SK-N-SH (cell line): Measurements from ENCODE around the gene UFC1. TPM values are rescaled to one million over a fixed set of nuclear protein-coding genes. Genes with fewer than 3 reads are reported as not detected.

Source experiments
- CTCF ChIA-PET: fragments of 300-600, 350-600 bp; formaldehyde crosslinking; extraction: SDS; loops from one replicate; lab custom pipeline; 2021; lab: Yijun Ruan, JAX
- POLR2A ChIA-PET: fragments of 350-600 bp; sonication (Branson Sonifier 250); formaldehyde crosslinking; extraction: SDS; loops from one replicate; lab custom pipeline; 2020; ENCODE audit warnings: antibody characterized with exemption, inconsistent platforms; lab: Yijun Ruan, JAX
- DNase-seq: peaks from one replicate; pipeline ENCODE4 v3.0.0; 2012
- H2AFZ ChIP-seq: fragments of 200-600 bp; sonication (generic); 2 replicates; pipeline ENCODE4 v1.8.1; 2016; ENCODE audit warnings: antibody characterized with exemption, mild to moderate bottlenecking, low read depth
- H3F3A ChIP-seq: fragments of 200-600 bp; sonication (generic); replicated peaks from 2 replicates; pipeline ENCODE3; 2016; ENCODE audit warnings: antibody characterized with exemption, mild to moderate bottlenecking; ENCODE audit not compliant: insufficient read depth
- H3K27ac ChIP-seq, 2 experiments: fragments of 200-500 bp in 1 of 2; fragments of 200-600 bp in 1 of 2; sonication (Bioruptor generic) in 1 of 2; sonication (generic), shearing (Covaris generic) in 1 of 2; 2 replicates each; pipeline versions ENCODE4 v1.5.1 to v1.6.1; 2014 to 2016; ENCODE audit warnings: low read depth in 2 of 2, inconsistent platforms in 1 of 2, low read length in 1 of 2, mild to moderate bottlenecking in 1 of 2, mixed read lengths in 1 of 2
- H3K27me3 ChIP-seq: fragments of 200-600 bp; sonication (generic), shearing (Covaris generic); 2 replicates; pipeline ENCODE4 v1.6.1; 2016; ENCODE audit warnings: mixed run types; ENCODE audit not compliant: insufficient read depth
- H3K36me3 ChIP-seq, 2 experiments: fragments of 200-500 bp in 1 of 2; fragments of 200-600 bp in 1 of 2; sonication (Bioruptor generic) in 1 of 2; sonication (generic) in 1 of 2; replicated peaks in 1 of 2; 2 replicates each; pipeline versions ENCODE3 to v1.5.1; 2014 to 2016; ENCODE audit warnings: low read length in 1 of 2, mild to moderate bottlenecking in 1 of 2; ENCODE audit not compliant: insufficient read depth in 2 of 2, control insufficient read depth in 1 of 2
- H3K4me1 ChIP-seq, 2 experiments: fragments of 200-500 bp in 1 of 2; fragments of 200-600 bp in 1 of 2; sonication (Bioruptor generic) in 1 of 2; sonication (generic), shearing (Covaris generic) in 1 of 2; 2 replicates each; pipeline versions ENCODE4 v1.5.1 to v1.6.1; 2014 to 2016; ENCODE audit warnings: low read depth in 1 of 2, low read length in 1 of 2, mixed run types in 1 of 2; ENCODE audit not compliant: insufficient read depth in 2 of 2, control insufficient read depth in 1 of 2
- H3K4me2 ChIP-seq: fragments of 200-600 bp; sonication (generic), shearing (Covaris generic); 2 replicates; pipeline ENCODE4 v1.6.1; 2017; ENCODE audit warnings: mixed run types
- H3K4me3 ChIP-seq, 2 experiments: fragments of 200-500 bp in 1 of 2; fragments of 200-600 bp in 1 of 2; sonication (Bioruptor generic) in 1 of 2; sonication (generic), shearing (Covaris generic) in 1 of 2; 2 replicates each; pipeline versions ENCODE4 v1.5.1 to v1.8.1; 2014 to 2016; ENCODE audit warnings: low read depth in 2 of 2, inconsistent platforms in 1 of 2, low read length in 1 of 2, mild to moderate bottlenecking in 1 of 2, mixed read lengths in 1 of 2, moderate library complexity in 1 of 2
- H3K79me2 ChIP-seq: fragments of 200-600 bp; sonication (generic); 2 replicates; pipeline ENCODE4 v1.8.1; 2017; ENCODE audit warnings: mild to moderate bottlenecking; ENCODE audit not compliant: insufficient read depth
- H3K9ac ChIP-seq: fragments of 200-600 bp; sonication (generic); 2 replicates; pipeline ENCODE4 v1.6.1; 2017; ENCODE audit warnings: mixed run types
- H3K9me2 ChIP-seq: fragments of 200-600 bp; sonication (generic); 2 replicates; pipeline ENCODE4 v1.6.1; 2017; ENCODE audit warnings: mixed run types
- H3K9me3 ChIP-seq: fragments of 200-600 bp; sonication (generic); 2 replicates; pipeline ENCODE4 v1.6.1; 2017; ENCODE audit warnings: mixed run types, mild to moderate bottlenecking, moderate library complexity
- H4K20me1 ChIP-seq: fragments of 200-600 bp; sonication (generic); 2 replicates; pipeline ENCODE4 v1.6.1; 2017; ENCODE audit warnings: mild to moderate bottlenecking, mixed run types; ENCODE audit not compliant: insufficient read depth
- CHD2 ChIP-seq: fragments of 150-350 bp; IDR thresholded peaks from 2 replicates; pipeline ENCODE4 v1.6.1; 2018; ENCODE audit warnings: low read length; ENCODE audit not compliant: partially characterized antibody
- CTCF ChIP-seq: fragments of 200-600 bp; sonication (generic); IDR thresholded peaks from 2 replicates; pipeline ENCODE4 v1.6.1; 2017; ENCODE audit warnings: antibody characterized with exemption, mild to moderate bottlenecking, moderate library complexity
- ELF1 ChIP-seq: IDR thresholded peaks from 2 replicates; pipeline ENCODE4 v1.4.0; 2012
- EP300 ChIP-seq, 2 experiments: IDR thresholded peaks; 2 replicates each; pipeline versions ENCODE4 v1.4.0 to v1.6.1; 2012; ENCODE audit warnings: borderline replicate concordance in 1 of 2, low read depth in 1 of 2, low read length in 1 of 2
- EZH2phosphoT487 ChIP-seq: fragments of 200-600 bp; sonication (generic); IDR thresholded peaks from 2 replicates; pipeline ENCODE4 v1.6.1; 2017; ENCODE audit warnings: low read depth, mixed run types, mild to moderate bottlenecking, antibody characterized with exemption, moderate library complexity, borderline replicate concordance
- FOSL2 ChIP-seq: IDR thresholded peaks from 2 replicates; pipeline ENCODE4 v1.4.0; 2012; ENCODE audit warnings: low read depth, mild to moderate bottlenecking, moderate library complexity, borderline replicate concordance
- FOXJ3 ChIP-seq: sonication (generic); formaldehyde crosslinking; IDR thresholded peaks from 2 replicates; pipeline ENCODE4 v1.5.1; 2020; ENCODE audit warnings: mild to moderate bottlenecking, missing genetic modification reagents
- FOXM1 ChIP-seq: IDR thresholded peaks from 2 replicates; pipeline ENCODE4 v1.4.0; 2012; ENCODE audit warnings: low read depth, mild to moderate bottlenecking
- GATA2 ChIP-seq: sonication (generic); formaldehyde crosslinking; IDR thresholded peaks from 2 replicates; pipeline ENCODE4 v1.5.0; 2020; ENCODE audit warnings: mild to moderate bottlenecking, missing genetic modification reagents
- IRF3 ChIP-seq: fragments of 150-350 bp; IDR thresholded peaks from 2 replicates; pipeline ENCODE4 v1.6.1; 2016; ENCODE audit warnings: mild to moderate bottlenecking, low read depth, low read length
- MXI1 ChIP-seq: IDR thresholded peaks from 2 replicates; pipeline ENCODE4 v1.6.1; 2012; ENCODE audit warnings: mild to moderate bottlenecking, low read depth, low read length, improper control_type of control experiment
- NFIC ChIP-seq: IDR thresholded peaks from 2 replicates; pipeline ENCODE4 v1.4.0; 2012; ENCODE audit warnings: borderline replicate concordance
- PBX3 ChIP-seq: IDR thresholded peaks from 2 replicates; pipeline ENCODE4; 2012
- RAD21 ChIP-seq: IDR thresholded peaks from 2 replicates; pipeline ENCODE4 v1.6.1; 2012; ENCODE audit warnings: mild to moderate bottlenecking, low read length
- REST ChIP-seq: IDR thresholded peaks from 2 replicates; pipeline ENCODE4 v1.6.1; 2012; ENCODE audit warnings: mild to moderate bottlenecking, low read depth, low read length, moderate library complexity
- RFX5 ChIP-seq: IDR thresholded peaks from 2 replicates; pipeline ENCODE4 v1.6.1; 2012; ENCODE audit warnings: mild to moderate bottlenecking, improper control_type of control experiment, low read length
- RXRA ChIP-seq: IDR thresholded peaks from 2 replicates; pipeline ENCODE4 v1.4.0; 2012; ENCODE audit warnings: low read depth, mild to moderate bottlenecking, borderline replicate concordance
- SIN3A ChIP-seq: IDR thresholded peaks from 2 replicates; pipeline ENCODE4 v1.6.1; 2012; ENCODE audit warnings: low read depth, mild to moderate bottlenecking, low read length, moderate library complexity, borderline replicate concordance
- SMC3 ChIP-seq: IDR thresholded peaks from 2 replicates; pipeline ENCODE4 v1.6.1; 2012; ENCODE audit warnings: low read depth, low read length, improper control_type of control experiment
- TAF1 ChIP-seq: IDR thresholded peaks from 2 replicates; pipeline ENCODE4 v1.6.1; 2012; ENCODE audit warnings: low read depth, mild to moderate bottlenecking, low read length, moderate library complexity, borderline replicate concordance
- TCF12 ChIP-seq: IDR thresholded peaks from 2 replicates; pipeline ENCODE4 v1.4.0; 2012
- YY1 ChIP-seq: IDR thresholded peaks from 2 replicates; pipeline ENCODE4 v1.4.0; 2012; ENCODE audit warnings: low read depth, mild to moderate bottlenecking
- WGBS: methylation state at CpG from one replicate; pipeline ENCODE4 v1.1.6; 2017; ENCODE audit warnings: low lambda C conversion rate; 5-methylcytosine and 5-hydroxymethylcytosine counted together
- polyA plus RNA-seq, 3 experiments: library from polyadenylated mRNA; depleted of rRNA; stranded (reverse); fragments of >200 nt; gene quantifications; 2 replicates each; pipeline ENCODE4 v1.2.3, GENCODE V29; 2012

Gene UFC1
- polyA plus RNA-seq, 1 of the 3 experiments (the other 2 are of a cell fraction) = 150 TPM

- no peak for TF ChIP-seq EZH2phosphoT487
- TF ChIP-seq, all 33 proteins: peak for 0
These were observed 42.3 kb downstream of the UFC1 start (continued) for GRCh38 chr1:161196111-161196510.

GRCh38 chr1:161196521-161197451 lies 43.0 kb downstream of the UFC1 start:
- Histone ChIP-seq H3K79me2 (no peaks in the 10 kb centered on the region), H3K27me3 (no peaks in the 10 kb centered on the region), H3K9me3 (no peaks in the 10 kb centered on the region), H3K4me3 (peak overlapping the region; percentile 42 to 57), H3K36me3 (peaks cover 0 to 9% of the 10 kb centered on the region in 2 experiments), H3K9ac (peak overlapping the region; percentile 66), H2AFZ (peak overlapping the region; percentile 94), H3K27ac (peak overlapping the region; percentile 84 to 99), H3K4me2 (peak overlapping the region; percentile 79), H4K20me1 (no peaks in the 10 kb centered on the region), H3K9me2 (no peaks in the 10 kb centered on the region), H3F3A (peaks cover 4% of the 10 kb centered on the region), H3K4me1 (peaks cover 28 to 75% of the 10 kb centered on the region in 2 experiments)
- WGBS = 43% methylated on average over 19 of the region's 27 CpGs
- ChIA-PET CTCF (interaction anchor here (0.8 to 7.0 kb wide), 6 partner anchors 14 to 184 kb away, joined by 3 to 62 read pairs (median 4); partner anchors contain the start of gene TOMM40L), POLR2A (interaction anchor here (0.5 to 1.5 kb wide), 8 partner anchors 12 to 779 kb away, joined by 3 to 7 read pairs (median 4); partner anchors contain the start of genes PPOX, TOMM40L and UFC1)
- peak; percentile 88 for DNase-seq
- TF ChIP-seq YY1 = no peak; the same call in 1 of the 2 replicates
- no peak for TF ChIP-seq RXRA
- no peak for TF ChIP-seq GATA2
- no peak for TF ChIP-seq NFIC
- no peak for TF ChIP-seq ELF1
- TF ChIP-seq SMC3 = 0 out of 2 replicates have a peak, but pooled peaks have one; percentile 16
- TF ChIP-seq MXI1 = peak; percentile 92
- TF ChIP-seq TAF1 = peak; percentile 67
- no peak for TF ChIP-seq FOXM1
- no peak for TF ChIP-seq FOXJ3 (CRISPR knock-in tag)
- TF ChIP-seq CHD2 = peak; percentile 57
- TF ChIP-seq EP300 (IDR thresholded peaks at IDR 0.05; ENCODE audit: borderline replicate concordance in 1 of 2, low read depth in 1 of 2, low read length in 1 of 2) = 0 out of 4 replicates have a peak, but pooled peaks of 1 of the 2 experiments have one; percentile 50
- TF ChIP-seq RAD21 = no peak
- no peak for TF ChIP-seq REST
- no peak for TF ChIP-seq RFX5
- TF ChIP-seq FOSL2 = no peak
- TF ChIP-seq IRF3 = no peak
- TF ChIP-seq PBX3 = no peak
- TF ChIP-seq TCF12 = peak; percentile 77
- no peak for TF ChIP-seq SIN3A
- TF ChIP-seq CTCF = no peak
